Spleen (tissue), 11 donors: ENCODE data around the gene DCAF8L2. TPM values are rescaled to one million over a fixed set of nuclear protein-coding genes. Genes with fewer than 3 reads are reported as not detected.
"Not testable (repeated sequence)": the region's sequence is repeated elsewhere in the genome, so short reads cannot be mapped to it uniquely, and the experiment has no call there.

Experiments used
- DNase-seq: peaks from one replicate; pipeline ENCODE4 v3.0.0-alpha.2; 2020
- H3K27ac ChIP-seq, 8 donors: fragments of 200-600 bp; sonication (generic) in 7 of 8; 1 replicate in 4 of 8; 2 replicates in 4 of 8; pipeline versions ENCODE4 v1.5.0 to v1.8.0; 2016 to 2021; ENCODE audit warnings: inconsistent platforms in 4 of 8, mild to moderate bottlenecking in 4 of 8, moderate library complexity in 1 of 8
- H3K27me3 ChIP-seq, 7 donors: fragments of 200-600 bp; sonication (generic) in 6 of 7; replicated peaks in 1 of 7; 1 replicate in 4 of 7; 2 replicates in 3 of 7; pipeline versions ENCODE4 v1.5.0 to v1.8.0; 2016 to 2021; ENCODE audit warnings: inconsistent platforms in 3 of 7, mild to moderate bottlenecking in 1 of 7
- H3K36me3 ChIP-seq, 6 donors: fragments of 200-600 bp; sonication (generic) in 5 of 6; 1 replicate in 4 of 6; 2 replicates in 2 of 6; pipeline versions ENCODE4 v1.5.0 to v1.8.0; 2016 to 2021; ENCODE audit warnings: inconsistent platforms in 2 of 6
- H3K4me1 ChIP-seq, 6 donors: fragments of 200-600 bp; sonication (generic) in 5 of 6; 1 replicate in 3 of 6; 2 replicates in 3 of 6; pipeline versions ENCODE4 v1.5.0 to v1.8.0; 2016 to 2021; ENCODE audit warnings: inconsistent platforms in 3 of 6
- H3K4me3 ChIP-seq, 8 donors: fragments of 200-600 bp; sonication (generic) in 7 of 8; 1 replicate in 4 of 8; 2 replicates in 4 of 8; pipeline versions ENCODE4 v1.5.0 to v1.8.0; 2016 to 2021; ENCODE audit warnings: inconsistent platforms in 4 of 8, mild to moderate bottlenecking in 4 of 8, moderate library complexity in 2 of 8
- H3K9me3 ChIP-seq, 8 donors: fragments of 200-600 bp; sonication (generic) in 7 of 8; 1 replicate in 4 of 8; 2 replicates in 4 of 8; pipeline versions ENCODE4 v1.5.0 to v1.8.0; 2016 to 2021; ENCODE audit warnings: inconsistent platforms in 4 of 8
- POLR2A ChIP-seq, 3 donors: fragments of 450-650 bp; IDR thresholded peaks; one replicate each; pipeline ENCODE4 v1.5.1; 2017; ENCODE audit warnings: antibody characterized with exemption in 3 of 3, mild to moderate bottlenecking in 1 of 3
- POLR2AphosphoS5 ChIP-seq, 3 donors: sonication (generic); formaldehyde crosslinking; IDR thresholded peaks; one replicate each; pipeline ENCODE4 v1.5.1; 2017; ENCODE audit warnings: antibody characterized with exemption in 3 of 3
- WGBS, 5 donors: extraction: QIAGEN DNeasy Blood & Tissue Kit in 3 of 5; methylation state at CpG; one replicate each; pipeline versions ENCODE4 v1.1.5 to v1.1.7; 2013 to 2018; 5-methylcytosine and 5-hydroxymethylcytosine counted together
- intact Hi-C: fragments of 100-400 bp; cut with DNase I; formaldehyde crosslinking; loops from one replicate; pipeline ENCODE4 v1.15.0; 2023; ENCODE audit warnings: low total_unique reads
- polyA plus RNA-seq, 3 donors: library from polyadenylated mRNA; stranded (reverse); fragments of 200-250 nt; gene quantifications; one replicate each; pipeline ENCODE4 v1.2.1, GENCODE V29; 2013
- total RNA-seq, 7 donors: library from RNA; depleted of rRNA in 3 of 7; stranded (reverse); fragments of >200 nt in 3 of 7; fragmentation: NEBNext Ultra II Directional in 4 of 7; extraction: Animal tissue kit (Norgen Biotek cat#: 25700) in 4 of 7; gene quantifications; one replicate each; pipeline versions ENCODE4 v1.1.0 to v1.2.1, GENCODE V29; 2016 to 2021
- TF ChIP-seq, protein P1 (sequence below), 11 experiments: fragments of 200-600 bp in 7 of 11; fragments of 450-650 bp in 4 of 11; sonication (generic) in 4 of 11; IDR thresholded peaks in 8 of 11; conservative IDR thresholded peaks in 3 of 11; 1 replicate in 7 of 11; 2 replicates in 4 of 11; pipeline versions ENCODE4 v1.4.0 to v1.8.0; 2016 to 2021; ENCODE audit warnings: antibody characterized with exemption in 11 of 11, inconsistent platforms in 4 of 11, mild to moderate bottlenecking in 1 of 11
- donor health status: healthy with polysubstance abuse.
- donor health status: DM: no; HTN: no; CAD: no; lungs with moderate emphysema.
- donor health status: DM: no; HTN: no; CAD: no.
- donor health status: Bipolar disorder and iron deficiency.
- donor health status: healthy.
- donor health status: DM: no; HTN: no; CAD: no.
- donor health status: DM: yes; HTN: yes; CAD: no.

The DCAF8L2 gene
- total and polyA plus RNA-seq, 10 donors = not detected

DNA sequence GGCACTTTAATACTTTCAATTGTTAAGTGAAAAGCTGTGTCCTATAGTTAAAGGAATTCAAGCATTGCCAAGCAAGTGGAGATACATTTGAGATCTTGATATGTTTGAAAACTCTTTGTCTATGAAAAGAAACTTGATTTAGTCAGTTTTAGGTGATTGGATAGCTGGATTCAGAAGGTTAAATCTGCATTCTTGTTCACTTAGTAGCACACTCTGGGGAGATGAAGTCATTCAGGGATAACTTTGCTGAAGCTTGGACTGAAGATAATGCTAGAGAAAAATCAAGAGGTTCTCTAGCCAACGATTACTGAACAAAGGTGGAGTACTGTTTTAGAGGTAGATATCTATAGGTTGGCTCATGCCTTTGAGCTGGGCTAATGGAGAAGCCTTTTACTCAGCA is 90.6 kb downstream of the DCAF8L2 start:
- no peak for DNase-seq
- TF ChIP-seq POLR2A (IDR thresholded peaks at IDR 0.05) (no peak), POLR2AphosphoS5 (IDR thresholded peaks at IDR 0.05) (no peak)
- TF ChIP-seq, protein P1, sequence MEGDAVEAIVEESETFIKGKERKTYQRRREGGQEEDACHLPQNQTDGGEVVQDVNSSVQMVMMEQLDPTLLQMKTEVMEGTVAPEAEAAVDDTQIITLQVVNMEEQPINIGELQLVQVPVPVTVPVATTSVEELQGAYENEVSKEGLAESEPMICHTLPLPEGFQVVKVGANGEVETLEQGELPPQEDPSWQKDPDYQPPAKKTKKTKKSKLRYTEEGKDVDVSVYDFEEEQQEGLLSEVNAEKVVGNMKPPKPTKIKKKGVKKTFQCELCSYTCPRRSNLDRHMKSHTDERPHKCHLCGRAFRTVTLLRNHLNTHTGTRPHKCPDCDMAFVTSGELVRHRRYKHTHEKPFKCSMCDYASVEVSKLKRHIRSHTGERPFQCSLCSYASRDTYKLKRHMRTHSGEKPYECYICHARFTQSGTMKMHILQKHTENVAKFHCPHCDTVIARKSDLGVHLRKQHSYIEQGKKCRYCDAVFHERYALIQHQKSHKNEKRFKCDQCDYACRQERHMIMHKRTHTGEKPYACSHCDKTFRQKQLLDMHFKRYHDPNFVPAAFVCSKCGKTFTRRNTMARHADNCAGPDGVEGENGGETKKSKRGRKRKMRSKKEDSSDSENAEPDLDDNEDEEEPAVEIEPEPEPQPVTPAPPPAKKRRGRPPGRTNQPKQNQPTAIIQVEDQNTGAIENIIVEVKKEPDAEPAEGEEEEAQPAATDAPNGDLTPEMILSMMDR (IDR thresholded peaks at IDR 0.05 in 8 of 11, conservative IDR thresholded peaks at IDR 0.05 in 3 of 11) = no peak
- Histone ChIP-seq H3K4me3 (no peak overlapping the region), H3K9me3 (no peaks in the 10 kb centered on the region), H3K4me1 (no peaks in the 10 kb centered on the region), H3K27me3 (no peaks in the 10 kb centered on the region), H3K27ac (no peak overlapping the region), H3K36me3 (no peaks in the 10 kb centered on the region)
- intact Hi-C loops = no loop called here
- 65 to 83% (median 74%) methylated on average over 1 of the region's 1 CpG for WGBS, 5 donors

DNA sequence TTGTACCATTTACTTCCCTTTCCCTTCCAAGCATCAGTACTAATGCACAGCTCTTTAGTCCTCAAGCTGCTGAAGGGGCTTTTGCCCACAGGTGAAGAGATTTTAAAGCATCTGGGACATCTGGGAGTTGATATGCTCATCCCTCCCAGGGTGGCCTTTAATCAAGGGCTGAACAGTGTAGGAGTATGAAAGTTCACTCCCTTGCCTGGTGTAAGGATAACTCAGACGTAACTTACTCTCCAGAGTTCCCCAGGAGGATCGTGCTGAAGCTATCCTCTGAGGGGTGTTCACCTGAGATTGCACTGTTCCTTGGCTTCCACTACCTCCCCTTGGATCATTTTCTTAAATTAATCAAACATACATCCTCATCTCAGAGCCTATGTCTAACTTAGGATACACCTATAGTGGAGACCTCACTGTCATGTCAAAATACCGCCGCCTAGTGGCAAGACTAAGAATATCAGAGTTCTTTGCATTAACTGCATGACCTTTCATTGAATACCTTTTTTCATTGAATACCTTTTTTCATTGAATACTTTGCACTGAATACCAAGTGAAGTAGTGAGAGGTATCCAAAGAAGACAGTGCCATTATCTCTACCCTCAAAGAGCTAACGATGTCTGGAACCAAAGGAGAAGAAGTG is 93.5 kb downstream of the DCAF8L2 start:
- H3K4me1 ChIP-seq = not testable (repeated sequence)

DNA sequence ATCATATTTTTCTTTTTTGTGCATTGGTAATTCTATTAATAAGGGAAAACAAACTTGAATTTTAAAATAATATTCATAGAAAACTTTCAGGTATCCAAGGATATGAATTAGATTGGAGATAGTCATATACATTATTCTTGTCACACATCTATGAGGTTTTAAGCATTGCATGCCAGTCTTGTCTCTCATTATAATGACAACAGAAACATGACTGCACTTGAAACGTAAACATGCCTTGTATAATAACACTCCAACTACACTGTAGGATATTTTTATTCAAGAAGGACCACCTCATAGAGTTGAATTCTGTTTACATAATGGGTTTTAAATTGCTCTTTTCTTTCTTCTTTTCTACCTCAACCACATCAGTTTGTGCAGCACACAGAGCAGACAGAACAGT is 104.5 kb downstream of the DCAF8L2 start:
- 45 to 91% (median 69%) methylated on average over 1 of the region's 1 CpG for WGBS, 5 donors
- no peak overlapping the region for H3K27ac ChIP-seq
- DNase-seq = no peak

More for the DNA sequence above, 93.5 kb downstream of the DCAF8L2 start:
- H3K27ac ChIP-seq, H3K36me3 ChIP-seq, H3K4me3 ChIP-seq, DNase-seq, intact Hi-C loops, H3K9me3 ChIP-seq, H3K27me3 ChIP-seq: not testable (repeated sequence)
- TF ChIP-seq, protein P1 (IDR thresholded peaks at IDR 0.05 in 8 of 11, conservative IDR thresholded peaks at IDR 0.05 in 3 of 11) = peak in 2 of 11 experiments; percentile 22 to 25
- WGBS, 5 donors = 24 to 43% (median 30%) methylated on average over 5 of the region's 5 CpGs

DNA sequence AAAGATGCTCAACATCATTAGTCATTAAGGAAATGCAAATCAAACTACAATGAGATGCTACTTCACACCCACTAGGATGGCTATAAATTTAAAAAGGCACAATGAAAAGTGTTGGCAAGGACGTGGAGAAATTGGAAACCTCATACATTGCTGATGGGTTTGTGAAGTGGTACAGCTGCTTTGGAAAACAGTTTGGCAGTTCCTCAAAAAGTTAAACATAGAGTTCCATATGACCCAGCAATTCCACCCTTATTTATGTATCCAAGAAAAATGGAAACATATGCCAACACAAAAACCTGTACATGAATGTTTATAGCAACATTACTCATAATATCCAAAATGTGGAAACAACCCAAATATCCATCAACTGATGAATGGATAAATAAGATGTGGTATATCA is 116.4 kb downstream of the DCAF8L2 start:
- WGBS, 5 donors = 13 to 76% (median 44%) methylated on average over 1 of the region's 1 CpG
- intact Hi-C loops = no loop called here

More for the DNA sequence above, 104.5 kb downstream of the DCAF8L2 start:
- Histone ChIP-seq H3K27me3 (no peaks in the 10 kb centered on the region), H3K4me1 (no peaks in the 10 kb centered on the region), H3K9me3 (no peaks in the 10 kb centered on the region), H3K4me3 (no peak overlapping the region), H3K36me3 (no peaks in the 10 kb centered on the region)
- no peak for TF ChIP-seq POLR2AphosphoS5 (IDR thresholded peaks at IDR 0.05)
- TF ChIP-seq, protein P1 (IDR thresholded peaks at IDR 0.05 in 8 of 11, conservative IDR thresholded peaks at IDR 0.05 in 3 of 11) = no peak
- TF ChIP-seq POLR2A (IDR thresholded peaks at IDR 0.05) = no peak
- intact Hi-C loops = no loop called here

More for the DNA sequence above, 116.4 kb downstream of the DCAF8L2 start:
- TF ChIP-seq POLR2AphosphoS5 (IDR thresholded peaks at IDR 0.05) (no peak), POLR2A (IDR thresholded peaks at IDR 0.05) (no peak)
- TF ChIP-seq, protein P1 (IDR thresholded peaks at IDR 0.05 in 8 of 11, conservative IDR thresholded peaks at IDR 0.05 in 3 of 11) = no peak
- Histone ChIP-seq H3K36me3 (no peaks in the 10 kb centered on the region), H3K27ac (no peak overlapping the region), H3K4me3 (no peak overlapping the region), H3K9me3 (peaks cover 0 to 16% (median 0%) of the 10 kb centered on the region in 8 donors), H3K27me3 (no peaks in the 10 kb centered on the region), H3K4me1 (no peaks in the 10 kb centered on the region)
- DNase-seq = no peak
